ENCODE data around the gene SPRR2A.
"Not testable (repeated sequence)": the region's sequence is repeated elsewhere in the genome, so short reads cannot be mapped to it uniquely, and the experiment has no call there.

SPRR2A gene

DNA sequence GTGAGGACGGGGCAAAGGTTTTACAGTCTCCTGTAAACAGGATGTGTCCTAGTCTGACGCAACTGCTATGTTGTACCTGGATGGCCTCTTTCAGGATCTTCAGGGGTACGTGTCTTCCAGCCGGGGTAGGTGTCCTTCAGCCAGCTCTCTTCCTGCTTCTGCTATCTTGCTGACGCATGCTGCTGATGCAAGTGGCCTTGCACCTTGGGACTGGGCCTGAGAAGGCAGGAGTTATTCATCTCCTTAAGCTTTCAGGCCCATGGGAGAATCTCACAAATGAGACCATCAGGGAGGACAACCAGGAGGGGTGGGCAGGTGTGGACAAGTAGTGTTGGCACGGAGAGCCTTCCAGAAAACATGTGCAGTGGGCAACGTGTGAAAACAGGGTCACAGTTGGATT, 34.2 kb downstream of the SPRR2A start:
- DNase-seq, result no peak

DNA sequence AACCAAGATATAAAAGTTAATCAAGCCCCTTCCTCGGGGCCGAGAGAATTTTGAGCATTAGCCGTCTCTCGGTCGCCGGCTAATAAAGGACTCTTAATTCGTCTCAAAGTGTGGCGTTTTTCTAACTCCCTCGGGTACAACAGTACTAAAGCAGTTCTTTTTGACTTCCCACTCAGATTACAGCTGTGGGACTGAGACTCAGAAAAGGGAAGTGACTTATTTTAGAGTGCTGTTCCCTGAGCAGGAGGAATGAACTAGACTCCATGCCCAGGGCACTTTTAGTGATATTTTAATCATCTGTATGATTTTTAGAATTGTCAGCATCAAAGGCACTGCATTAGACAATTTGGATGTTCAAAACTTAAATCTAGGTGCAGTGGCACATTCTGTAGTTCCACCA, 35.0 kb downstream of the SPRR2A start:
- not testable (repeated sequence) for DNase-seq

DNA sequence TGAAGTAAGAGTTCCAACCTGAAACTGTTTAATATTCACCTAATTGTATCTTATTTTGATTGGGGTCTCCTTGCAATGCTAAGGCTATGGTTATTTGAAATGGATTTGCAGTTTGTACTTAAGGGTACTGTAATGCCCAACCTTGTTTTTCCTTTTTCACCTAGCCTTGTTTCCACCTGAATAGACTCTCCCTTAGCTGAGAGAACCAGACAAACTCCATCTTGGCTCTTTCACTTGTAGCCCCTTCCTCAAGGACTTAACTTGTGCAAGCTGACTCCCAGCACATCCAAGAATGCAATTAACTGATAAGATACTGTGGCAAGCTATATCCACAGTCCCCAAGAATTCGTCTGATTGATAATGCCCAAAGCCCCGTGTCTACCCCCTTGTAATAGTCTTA, 35.5 kb downstream of the SPRR2A start:
- not testable (repeated sequence) for DNase-seq

DNA sequence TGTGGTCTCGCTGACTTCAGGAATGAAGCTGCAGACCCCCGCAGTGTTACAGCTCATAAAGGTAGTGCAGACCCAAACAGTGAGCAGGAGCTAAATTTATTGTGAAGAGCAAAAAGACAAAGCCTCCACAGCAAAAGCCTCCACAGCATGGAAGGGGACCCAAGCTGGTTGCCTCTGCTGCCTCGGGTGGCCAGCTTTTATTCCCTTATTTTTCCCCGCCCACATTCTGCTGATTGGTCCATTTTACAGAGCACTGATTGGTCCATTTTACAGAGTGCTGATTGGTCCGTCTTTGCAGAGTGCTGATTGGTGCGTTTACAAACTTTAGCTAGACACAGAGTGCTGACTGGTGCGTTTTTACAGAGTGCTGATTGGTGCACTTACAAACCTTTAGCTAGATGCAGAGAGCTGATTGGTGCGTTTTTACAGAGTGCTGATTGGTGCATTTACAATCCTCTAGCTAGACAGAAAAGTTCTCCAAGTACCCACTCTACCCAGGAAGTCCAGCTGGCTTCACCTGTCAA, 46.0 kb downstream of the SPRR2A start:
- DNase-seq, result not testable (repeated sequence)

Measured in stimulated activated CD4-positive, alpha-beta T cell treated with anti-CD3 and anti-CD28 coated beads, Interleukin-4, amount 100 ng/mL, for 24 hours (primary cell).